Ascending aorta (tissue), 2 donors: Measurements from ENCODE around the gene CASP1. TPM values are rescaled to one million over a fixed set of nuclear protein-coding genes. Genes with fewer than 3 reads are reported as not detected.

Source experiments
- DNase-seq, 2 donors: peaks; one replicate each; pipeline ENCODE4 v3.0.0-alpha.2; 2019; ENCODE audit warnings: low spot score in 2 of 2
- H3K27ac ChIP-seq, 2 donors: fragments of 200-600 bp; sonication (generic); one replicate each; pipeline ENCODE4 v1.5.1; 2016 to 2017; ENCODE audit warnings: mild to moderate bottlenecking in 1 of 2
- H3K27me3 ChIP-seq: fragments of 200-600 bp; sonication (generic); one replicate; pipeline ENCODE4 v1.5.1; 2017
- H3K36me3 ChIP-seq, 2 donors: fragments of 200-600 bp; sonication (generic); one replicate each; pipeline ENCODE4 v1.5.1; 2016
- H3K4me1 ChIP-seq, 2 donors: fragments of 200-600 bp; sonication (generic); one replicate each; pipeline ENCODE4 v1.5.1; 2016 to 2017; ENCODE audit warnings: mild to moderate bottlenecking in 1 of 2
- H3K4me3 ChIP-seq, 2 donors: fragments of 200-600 bp; sonication (generic); one replicate each; pipeline ENCODE4 v1.5.1; 2016 to 2017; ENCODE audit warnings: mild to moderate bottlenecking in 1 of 2
- H3K9me3 ChIP-seq, 2 donors: fragments of 200-600 bp; sonication (generic); one replicate each; pipeline ENCODE4 v1.5.1; 2016
- intact Hi-C: fragments of 100-400 bp; cut with DNase I; formaldehyde crosslinking; loops from one replicate; pipeline ENCODE4 v1.15.1; 2023
- total RNA-seq: library from RNA; depleted of rRNA; stranded (reverse); fragments of >200 nt; gene quantifications from one replicate; pipeline ENCODE4 v1.1.0, GENCODE V29; 2016
- TF ChIP-seq, protein P1 (sequence below), 3 experiments: fragments of 200-600 bp in 2 of 3; fragments of 450-650 bp in 1 of 3; sonication (generic) in 2 of 3; IDR thresholded peaks; one replicate each; pipeline ENCODE4 v1.5.1; 2016 to 2019; ENCODE audit warnings: antibody characterized with exemption in 3 of 3, mild to moderate bottlenecking in 1 of 3, moderate library complexity in 1 of 3

CASP1 gene
- total RNA-seq, 1 donor from 2014 or later, result not detected

DNA sequence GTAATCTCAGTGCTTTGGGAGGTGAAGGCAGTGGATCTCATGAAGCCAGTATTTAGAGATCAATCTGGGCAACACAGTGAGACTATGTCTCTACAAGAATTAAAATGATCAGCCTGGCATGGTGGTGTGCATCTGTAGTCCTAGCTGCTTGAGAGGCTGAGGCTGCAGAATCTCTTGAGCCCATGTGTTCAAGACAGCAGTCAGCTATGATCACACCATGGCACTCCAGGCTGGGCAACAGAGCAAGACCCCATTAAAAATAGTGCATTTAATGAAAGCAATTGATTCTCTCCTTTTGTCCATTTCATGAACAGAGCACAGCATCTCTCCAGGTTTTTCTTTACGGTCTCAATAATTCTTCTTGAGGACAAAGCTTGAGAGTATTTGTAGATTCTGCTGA, 21.5 kb upstream of the CASP1 start:
- DNase-seq, result no peak
- no peak overlapping the region for H3K27ac ChIP-seq
- no peaks in the 10 kb centered on the region for H3K36me3 ChIP-seq
- H3K27me3 ChIP-seq, result no peaks in the 10 kb centered on the region
- H3K4me1 ChIP-seq, result no peaks in the 10 kb centered on the region
- H3K9me3 ChIP-seq, result no peaks in the 10 kb centered on the region
- TF ChIP-seq, protein P1, sequence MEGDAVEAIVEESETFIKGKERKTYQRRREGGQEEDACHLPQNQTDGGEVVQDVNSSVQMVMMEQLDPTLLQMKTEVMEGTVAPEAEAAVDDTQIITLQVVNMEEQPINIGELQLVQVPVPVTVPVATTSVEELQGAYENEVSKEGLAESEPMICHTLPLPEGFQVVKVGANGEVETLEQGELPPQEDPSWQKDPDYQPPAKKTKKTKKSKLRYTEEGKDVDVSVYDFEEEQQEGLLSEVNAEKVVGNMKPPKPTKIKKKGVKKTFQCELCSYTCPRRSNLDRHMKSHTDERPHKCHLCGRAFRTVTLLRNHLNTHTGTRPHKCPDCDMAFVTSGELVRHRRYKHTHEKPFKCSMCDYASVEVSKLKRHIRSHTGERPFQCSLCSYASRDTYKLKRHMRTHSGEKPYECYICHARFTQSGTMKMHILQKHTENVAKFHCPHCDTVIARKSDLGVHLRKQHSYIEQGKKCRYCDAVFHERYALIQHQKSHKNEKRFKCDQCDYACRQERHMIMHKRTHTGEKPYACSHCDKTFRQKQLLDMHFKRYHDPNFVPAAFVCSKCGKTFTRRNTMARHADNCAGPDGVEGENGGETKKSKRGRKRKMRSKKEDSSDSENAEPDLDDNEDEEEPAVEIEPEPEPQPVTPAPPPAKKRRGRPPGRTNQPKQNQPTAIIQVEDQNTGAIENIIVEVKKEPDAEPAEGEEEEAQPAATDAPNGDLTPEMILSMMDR (IDR thresholded peaks at IDR 0.05), result no peak
- intact Hi-C loops, result no loop called here
- H3K4me3 ChIP-seq, result no peak overlapping the region

DNA sequence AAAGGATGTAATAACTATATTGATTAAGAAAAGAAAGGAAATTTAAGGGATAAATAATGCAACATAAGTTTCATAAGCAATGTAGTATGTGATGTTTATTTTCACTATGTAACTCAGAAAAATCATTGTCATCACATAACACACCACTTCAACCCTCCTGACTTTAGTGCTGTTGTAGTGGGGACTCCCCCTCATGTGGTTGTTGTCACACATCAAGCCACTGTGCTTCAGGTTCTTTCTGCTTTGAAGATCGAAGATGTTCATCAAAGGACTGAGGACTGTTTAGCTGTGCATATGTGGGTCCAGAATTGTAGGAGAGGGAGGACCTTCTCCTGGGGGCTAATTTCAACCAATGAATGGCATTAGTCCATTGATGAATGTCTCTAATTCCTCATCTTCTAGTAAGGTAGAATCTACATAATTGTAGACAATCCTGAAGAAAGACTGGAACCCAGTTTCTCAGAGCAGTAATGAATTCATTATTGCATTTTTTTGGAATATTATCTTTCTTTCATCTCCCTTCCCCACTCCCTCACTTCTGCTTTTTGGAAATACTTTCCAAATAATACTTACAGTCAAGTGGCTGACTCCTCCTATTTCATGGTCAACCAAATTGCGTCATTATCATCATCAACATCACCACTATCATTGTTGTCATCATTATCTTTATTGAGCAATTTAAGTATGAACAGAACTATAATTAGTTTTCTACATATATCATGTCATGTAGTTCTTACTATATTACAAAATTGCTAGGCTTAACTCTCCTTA, 20.0 kb upstream of the CASP1 start:
- no peaks in the 10 kb centered on the region for H3K4me1 ChIP-seq
- no peak for DNase-seq
- H3K4me3 ChIP-seq, result no peak overlapping the region
- no peak overlapping the region for H3K27ac ChIP-seq
- TF ChIP-seq, protein P1 (IDR thresholded peaks at IDR 0.05), result no peak
- H3K9me3 ChIP-seq, result no peaks in the 10 kb centered on the region
- intact Hi-C loops, result no loop called here
- no peaks in the 10 kb centered on the region for H3K36me3 ChIP-seq
- no peaks in the 10 kb centered on the region for H3K27me3 ChIP-seq

DNA sequence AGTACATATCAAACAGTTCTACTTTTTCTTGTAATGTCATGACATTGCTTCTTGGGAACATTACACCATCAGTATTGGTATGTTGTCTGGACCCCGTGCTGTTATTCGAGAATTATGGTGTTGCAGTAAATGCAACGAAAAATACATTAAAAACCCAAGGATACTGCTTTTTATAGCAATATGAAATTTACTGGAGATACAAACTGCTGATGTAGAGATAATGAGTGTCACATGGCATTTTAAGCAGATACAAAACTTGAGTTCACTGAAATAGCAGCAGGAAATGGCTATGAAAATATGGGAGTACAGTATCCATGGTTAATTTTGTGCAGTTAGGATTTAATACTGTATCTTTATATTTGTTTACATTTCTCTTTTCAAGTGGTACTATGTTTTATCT, 17.5 kb upstream of the CASP1 start:
- no peak for DNase-seq
- no peak overlapping the region for H3K4me3 ChIP-seq
- TF ChIP-seq, protein P1 (IDR thresholded peaks at IDR 0.05), result no peak
- H3K27ac ChIP-seq, result no peak overlapping the region
- no peaks in the 10 kb centered on the region for H3K27me3 ChIP-seq
- no peaks in the 10 kb centered on the region for H3K9me3 ChIP-seq
- no peaks in the 10 kb centered on the region for H3K4me1 ChIP-seq
- intact Hi-C loops, result no loop called here
- no peaks in the 10 kb centered on the region for H3K36me3 ChIP-seq

DNA sequence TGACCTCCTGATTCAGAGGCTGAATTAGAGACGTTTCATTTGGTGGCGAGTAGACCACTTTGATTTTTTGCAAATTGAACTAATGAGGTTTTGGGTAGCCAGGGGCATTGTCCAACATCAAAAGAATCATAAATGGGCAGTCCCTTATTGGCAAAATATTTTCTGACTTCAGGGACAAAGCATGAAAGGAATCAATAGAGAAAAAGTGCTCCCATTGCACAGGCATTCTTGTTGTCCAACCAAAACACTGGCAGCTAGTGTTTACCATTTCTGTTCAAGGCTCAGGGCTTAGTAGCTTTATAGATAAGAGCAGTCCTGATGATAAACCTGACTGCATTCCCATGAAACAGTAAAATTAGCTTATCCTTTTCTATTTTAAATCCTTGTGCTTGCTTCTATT, 16.6 kb upstream of the CASP1 start:
- Histone ChIP-seq H3K4me3 (no peak overlapping the region), H3K36me3 (no peaks in the 10 kb centered on the region), H3K4me1 (peaks cover 0 to 2% of the 10 kb centered on the region in 2 donors), H3K9me3 (no peaks in the 10 kb centered on the region), H3K27me3 (no peaks in the 10 kb centered on the region), H3K27ac (no peak overlapping the region)
- TF ChIP-seq, protein P1 (IDR thresholded peaks at IDR 0.05), result no peak
- no peak for DNase-seq
- intact Hi-C loops, result no loop called here

DNA sequence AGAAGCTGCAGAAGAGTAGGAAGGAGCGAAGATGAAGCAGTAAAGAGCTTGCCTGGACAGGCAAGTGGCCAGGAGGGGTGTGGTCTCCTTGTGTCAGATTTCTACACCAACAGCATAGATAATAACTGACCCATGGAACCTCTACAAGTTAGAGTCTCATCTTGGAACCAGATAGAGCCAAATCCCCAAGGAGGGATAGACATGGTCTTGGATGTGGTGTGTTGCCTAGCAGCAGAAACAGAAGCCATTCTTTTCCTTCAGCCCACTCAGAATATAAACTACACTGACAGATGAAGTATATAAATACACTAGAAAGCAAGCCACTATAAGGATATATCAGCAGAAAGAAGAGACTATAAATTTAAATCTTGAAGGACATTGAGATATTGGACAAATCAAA, 14.5 kb upstream of the CASP1 start:
- no peak for DNase-seq
- TF ChIP-seq, protein P1 (IDR thresholded peaks at IDR 0.05), result no peak
- H3K36me3 ChIP-seq, result no peaks in the 10 kb centered on the region
- H3K27ac ChIP-seq, result no peak overlapping the region
- intact Hi-C loops, result no loop called here
- no peak overlapping the region for H3K4me3 ChIP-seq
- peaks cover 0 to 2% of the 10 kb centered on the region in 2 donors for H3K4me1 ChIP-seq
- no peaks in the 10 kb centered on the region for H3K27me3 ChIP-seq
- H3K9me3 ChIP-seq, result no peaks in the 10 kb centered on the region
